ENCODE data around the gene REPIN1.

GRCh38 chr7:150342121-150342408 lies 26.6 kb upstream of the REPIN1 start:
- TF ChIP-seq CTCF (conservative IDR thresholded peaks at IDR 0.05; ENCODE audit: low read depth, low read length) = no peak
- no peak for TF ChIP-seq EZH2 (IDR thresholded peaks at IDR 0.05; ENCODE audit: low read length, unreplicated experiment)
- TF ChIP-seq EZH2phosphoT487 (IDR thresholded peaks at IDR 0.05; ENCODE audit: borderline replicate concordance, low read length) = no peak
